H1 (cell line): Measurements from ENCODE around the gene PTPRF. TPM values are rescaled to one million over a fixed set of nuclear protein-coding genes. Genes with fewer than 3 reads are reported as not detected.

Source experiments
- CBX5 ChIP-seq: fragments of 300-800, 300-1000 bp; sonication (generic); IDR thresholded peaks from 2 replicates; pipeline ENCODE4 v1.7.1; 2016; ENCODE audit warnings: antibody characterized with exemption, low read length, low read depth
- CHD2 ChIP-seq: IDR thresholded peaks from 2 replicates; pipeline ENCODE4 v1.6.1; 2012; ENCODE audit warnings: low read length, improper control_type of control experiment
- EGR1 ChIP-seq: IDR thresholded peaks from 2 replicates; pipeline ENCODE4 v1.6.1; 2011; ENCODE audit warnings: low read depth, low read length, borderline replicate concordance
- NANOG ChIP-seq: IDR thresholded peaks from 2 replicates; pipeline ENCODE4 v1.6.1; 2011; ENCODE audit warnings: low read length, low read depth, mild to moderate bottlenecking, inconsistent platforms; ENCODE audit not compliant: insufficient read depth, poor library complexity, severe bottlenecking
- polyA plus RNA-seq, 7 experiments: library from polyadenylated mRNA; depleted of rRNA in 3 of 7; stranded (reverse) in 5 of 7; unstranded in 2 of 7; fragments of >200 nt in 5 of 7; fragments of 200-250 nt in 2 of 7; gene quantifications; 1 replicate in 5 of 7; 2 replicates in 1 of 7; 4 replicates in 1 of 7; pipeline versions ENCODE4 v1.2.1 to v1.2.3, GENCODE V29; 2011 to 2013; ENCODE audit warnings: missing spikeins in 2 of 7, mixed read lengths in 2 of 7
- total RNA-seq: library from RNA; stranded (reverse); fragmentation: NEBNext Ultra II Directional; extraction: Animal tissue kit (Norgen Biotek cat#: 25700); gene quantifications from 2 replicates; pipeline ENCODE4 v1.2.1, GENCODE V29; 2021

The PTPRF gene
- total and polyA plus RNA-seq, 2 of the 8 experiments (the other 6 are each of a cell fraction or from before 2014, with no cell fraction given) = 136 to 231 TPM

DNA sequence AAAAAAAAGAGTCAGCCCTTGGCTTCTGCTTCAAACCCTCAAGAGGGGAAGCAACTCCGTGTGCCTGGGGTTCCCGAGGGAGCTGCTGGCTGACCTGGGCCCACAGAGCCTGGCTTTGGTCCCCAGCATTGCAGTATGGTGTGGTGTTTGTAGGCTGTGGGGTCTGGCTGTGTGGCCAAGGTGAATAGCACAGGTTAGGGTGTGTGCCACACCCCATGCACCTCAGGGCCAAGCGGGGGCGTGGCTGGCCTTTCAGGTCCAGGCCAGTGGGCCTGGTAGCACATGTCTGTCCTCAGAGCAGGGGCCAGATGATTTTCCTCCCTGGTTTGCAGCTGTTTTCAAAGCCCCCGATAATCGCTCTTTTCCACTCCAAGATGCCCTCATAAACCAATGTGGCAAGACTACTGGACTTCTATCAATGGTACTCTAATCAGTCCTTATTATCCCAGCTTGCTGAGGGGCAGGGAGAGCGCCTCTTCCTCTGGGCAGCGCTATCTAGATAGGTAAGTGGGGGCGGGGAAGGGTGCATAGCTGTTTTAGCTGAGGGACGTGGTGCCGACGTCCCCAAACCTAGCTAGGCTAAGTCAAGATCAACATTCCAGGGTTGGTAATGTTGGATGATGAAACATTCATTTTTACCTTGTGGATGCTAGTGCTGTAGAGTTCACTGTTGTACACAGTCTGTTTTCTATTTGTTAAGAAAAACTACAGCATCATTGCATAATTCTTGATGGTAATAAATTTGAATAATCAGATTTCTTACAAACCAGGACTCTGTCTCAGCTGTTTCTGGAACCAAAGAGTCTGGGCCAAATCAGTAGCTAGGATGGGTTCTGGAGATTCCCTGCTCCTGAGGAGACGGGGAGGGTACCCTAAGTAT is 92.5 kb downstream of the PTPRF start (continued):
- TF ChIP-seq EGR1 (no peak), NANOG (no peak), CHD2 (no peak), CBX5 (no peak)
